CD4-positive, alpha-beta T cell treated with Interleukin-1 beta for 1 hour (primary cell): ENCODE measurements around the gene CRTC1.
"Not testable (repeated sequence)": the region's sequence is repeated elsewhere in the genome, so short reads cannot be mapped to it uniquely, and the experiment has no call there.

Experiments
- DNase-seq, 2 donors: peaks; one replicate each; pipeline ENCODE4 v3.0.0-alpha.2; 2020 to 2022

Gene CRTC1

GRCh38 chr19:18731562-18732008, 48.1 kb downstream of the CRTC1 start:
- no peak for DNase-seq

GRCh38 chr19:18733196-18733647, 49.7 kb downstream of the CRTC1 start:
- no peak for DNase-seq

GRCh38 chr19:18733762-18734332, 50.4 kb downstream of the CRTC1 start:
- DNase-seq: not testable (repeated sequence)

GRCh38 chr19:18735324-18735723, 51.8 kb downstream of the CRTC1 start:
- no peak for DNase-seq

- no peak for DNase-seq
These were observed 52.3 kb downstream of the CRTC1 start for GRCh38 chr19:18735752-18736151.

GRCh38 chr19:18736415-18737336, 53.2 kb downstream of the CRTC1 start:
- no peak for DNase-seq

GRCh38 chr19:18737337-18737953, 54.0 kb downstream of the CRTC1 start:
- DNase-seq: no peak

GRCh38 chr19:18737954-18738351, 54.5 kb downstream of the CRTC1 start:
- DNase-seq: no peak

GRCh38 chr19:18738961-18739690, 55.6 kb downstream of the CRTC1 start:
- no peak for DNase-seq

- DNase-seq: no peak
These were observed 57.9 kb downstream of the CRTC1 start for GRCh38 chr19:18741124-18742121.

GRCh38 chr19:18742324-18742723, 58.8 kb downstream of the CRTC1 start:
- DNase-seq: no peak

GRCh38 chr19:18742838-18743783, 59.6 kb downstream of the CRTC1 start:
- DNase-seq: no peak

- no peak for DNase-seq
These were observed 60.4 kb downstream of the CRTC1 start for GRCh38 chr19:18743784-18744418.

GRCh38 chr19:18745012-18745735, 61.7 kb downstream of the CRTC1 start:
- no peak for DNase-seq

GRCh38 chr19:18745931-18746330, 62.5 kb downstream of the CRTC1 start:
- DNase-seq: no peak

GRCh38 chr19:18746401-18747325, 63.2 kb downstream of the CRTC1 start:
- no peak for DNase-seq

- DNase-seq: no peak
These were observed 66.1 kb downstream of the CRTC1 start for GRCh38 chr19:18749362-18750231.
